GM12878 (cell line): ENCODE data around the gene CNTN4. TPM values are rescaled to one million over a fixed set of nuclear protein-coding genes. Genes with fewer than 3 reads are reported as not detected.

Source experiments
- ATAC-seq: fragments of 200-7000 bp; cut with Tn5 transposase; 3 replicates; pipeline ENCODE4 v1.9.1; 2020; ENCODE audit warnings: mild to moderate bottlenecking, moderate library complexity
- BruUV-seq: library from RNA; stranded (reverse); fragments of 400-500 nt; replicated peaks from 2 replicates; lab custom pipeline; 2021; lab: Mats Ljungman, UMichigan
- CTCF ChIA-PET: fragments of 300-600 bp; sonication (Branson Sonifier 250); formaldehyde crosslinking; extraction: SDS; loops from one replicate; lab custom pipeline; 2021; ENCODE audit warnings: inconsistent platforms; lab: Yijun Ruan, JAX
- POLR2A ChIA-PET: fragments of 350-600 bp; formaldehyde crosslinking; extraction: SDS; loops from one replicate; lab custom pipeline; 2021; ENCODE audit warnings: inconsistent platforms; lab: Charles Lee
- RAD21 ChIA-PET: fragments of 300-600 bp; sonication (Branson Sonifier 250); formaldehyde crosslinking; loops from one replicate; lab custom pipeline; 2023; ENCODE audit warnings: antibody characterized with exemption; ENCODE audit not compliant: unreplicated experiment; lab: Charles Lee
- SMC1A ChIA-PET: fragments of 300-600 bp; sonication (Branson Sonifier 250); formaldehyde crosslinking; loops from one replicate; lab custom pipeline; 2023; ENCODE audit not compliant: unreplicated experiment, uncharacterized antibody; lab: Charles Lee
- DNase-seq: peaks from one replicate; pipeline ENCODE4 v3.0.0-alpha.2; 2011; ENCODE audit warnings: low read depth, low spot score
- FAIRE-seq: peaks from 3 replicates; lab custom pipeline; 2011; peaks lifted over from hg19 to GRCh38; lab: Jason Lieb, UNC
- H2AFZ ChIP-seq: 2 replicates; pipeline ENCODE4 v1.6.0; 2011; ENCODE audit warnings: low read depth, low read length, control low read depth; ENCODE audit not compliant: control insufficient read depth
- H3K27ac ChIP-seq: 2 replicates; pipeline ENCODE4 v1.5.1; 2011; ENCODE audit warnings: control low read depth; ENCODE audit not compliant: control insufficient read depth, insufficient read depth
- H3K27me3 ChIP-seq, 2 experiments: replicated peaks in 1 of 2; 2 replicates each; pipeline versions ENCODE4 v1.6.0 to v1.6.1; 2011; ENCODE audit warnings: low read length in 1 of 2; ENCODE audit not compliant: control insufficient read depth in 2 of 2, insufficient read depth in 2 of 2
- H3K36me3 ChIP-seq, 2 experiments: 2 replicates each; pipeline ENCODE4 v1.5.1; 2011; ENCODE audit warnings: low read length in 1 of 2; ENCODE audit not compliant: control insufficient read depth in 2 of 2, insufficient read depth in 2 of 2
- H3K4me1 ChIP-seq: 2 replicates; pipeline ENCODE4 v1.6.1; 2011; ENCODE audit warnings: mild to moderate bottlenecking, low read length, moderate library complexity, mixed read lengths; ENCODE audit not compliant: control insufficient read depth, insufficient read depth
- H3K4me2 ChIP-seq: 2 replicates; pipeline ENCODE4 v1.6.0; 2011; ENCODE audit warnings: control low read depth; ENCODE audit not compliant: control insufficient read depth, insufficient read depth
- H3K4me3 ChIP-seq: fragments of 200-600 bp; sonication (generic); 2 replicates; pipeline ENCODE4 v1.5.1; 2016
- H3K79me2 ChIP-seq: 2 replicates; pipeline ENCODE4 v1.6.0; 2011; ENCODE audit warnings: low read length; ENCODE audit not compliant: control insufficient read depth, insufficient read depth
- H3K9ac ChIP-seq: 2 replicates; pipeline ENCODE4 v1.8.0; 2011; ENCODE audit warnings: low read length, control low read depth, mixed read lengths; ENCODE audit not compliant: control insufficient read depth, insufficient read depth
- H3K9me3 ChIP-seq: replicated peaks from 3 replicates; pipeline ENCODE4 v1.5.1; 2011; ENCODE audit warnings: mild to moderate bottlenecking, low read length; ENCODE audit not compliant: control insufficient read depth, insufficient read depth
- H4K20me1 ChIP-seq: 2 replicates; pipeline ENCODE4 v1.6.0; 2011; ENCODE audit not compliant: control insufficient read depth, insufficient read depth
- BCL11A ChIP-seq: IDR thresholded peaks from 2 replicates; pipeline ENCODE4 v1.6.1; 2011; ENCODE audit warnings: low read depth, low read length
- CBX5 ChIP-seq: sonication (generic); IDR thresholded peaks from 2 replicates; pipeline ENCODE4 v1.6.1; 2016; ENCODE audit warnings: low read depth, moderate library complexity, mild to moderate bottlenecking, inconsistent platforms
- CEBPZ ChIP-seq: fragments of 150-350 bp; IDR thresholded peaks from 2 replicates; pipeline ENCODE4 v1.6.1; 2016; ENCODE audit warnings: low read depth, low read length
- DPF2 ChIP-seq: fragments of 450-650 bp; IDR thresholded peaks from 2 replicates; pipeline ENCODE4 v1.6.1; 2017; ENCODE audit warnings: mild to moderate bottlenecking
- EED ChIP-seq: sonication (generic); IDR thresholded peaks from 2 replicates; pipeline ENCODE4 v1.6.1; 2016; ENCODE audit warnings: antibody characterized with exemption, low read depth
- LARP7 ChIP-seq: fragments of 450-650 bp; IDR thresholded peaks from 2 replicates; pipeline ENCODE4 v1.6.1; 2017; ENCODE audit warnings: mild to moderate bottlenecking
- POLR2A ChIP-seq: IDR thresholded peaks from 2 replicates; pipeline ENCODE4 v1.6.1; 2011; ENCODE audit warnings: low read depth, mild to moderate bottlenecking, low read length
- PRDM15 ChIP-seq: fragments of 450-650 bp; formaldehyde crosslinking; IDR thresholded peaks from 2 replicates; pipeline ENCODE4 v1.4.0; 2020; ENCODE audit warnings: mild to moderate bottlenecking, moderate library complexity
- RB1 ChIP-seq: fragments of 450-650 bp; formaldehyde crosslinking; IDR thresholded peaks from 2 replicates; pipeline ENCODE4 v1.6.1; 2017; ENCODE audit warnings: mild to moderate bottlenecking, borderline replicate concordance
- RBBP5 ChIP-seq: fragments of 200-600 bp; sonication (generic); conservative IDR thresholded peaks from 2 replicates; pipeline ENCODE4 v1.6.1; 2016
- RCOR1 ChIP-seq: conservative IDR thresholded peaks from 2 replicates; pipeline ENCODE4 v1.6.1; 2012; ENCODE audit warnings: low read depth, low read length, improper control_type of control experiment
- WGBS: methylation state at CpG from one replicate; pipeline ENCODE4 v1.1.6; 2016; ENCODE audit warnings: low lambda C conversion rate; ENCODE audit not compliant: insufficient replicate concordance, insufficient coverage; ENCODE audit errors: missing lambda C conversion rate; 5-methylcytosine and 5-hydroxymethylcytosine counted together
- in situ Hi-C: fragments of 300-500 bp; cut with MboI; formaldehyde crosslinking; loops from 9 replicates; pipeline ENCODE4 v1.14.3; 2018; ENCODE audit warnings: mixed read lengths
- intact Hi-C: fragments of 100-400 bp; cut with micrococcal nuclease; formaldehyde crosslinking; loops from one replicate; pipeline ENCODE4 v1.14.2; 2022; ENCODE audit not compliant: unreplicated experiment
- polyA plus RNA-seq, 11 experiments: library from polyadenylated mRNA; depleted of rRNA in 4 of 11; unstranded in 6 of 11; stranded (reverse) in 5 of 11; fragments of >200 nt; fragmentation: Nextera tagmentation in 4 of 11; fragmentation: Illumina TruSeq in 1 of 11; extraction: Ambion mirVana in 4 of 11; extraction: Trizol in 1 of 11; gene quantifications; 1 replicate in 1 of 11; 2 replicates in 10 of 11; pipeline versions ENCODE4 v1.2.1 to v1.2.3, GENCODE V29; 2011 to 2016; ENCODE audit warnings: inconsistent platforms in 2 of 11, missing spikeins in 2 of 11, low read depth in 1 of 11
- total RNA-seq, 4 experiments: library from RNA; depleted of rRNA in 3 of 4; stranded (reverse); fragments of >200 nt in 3 of 4; fragmentation: Illumina TruSeq in 1 of 4; extraction: Trizol in 1 of 4; gene quantifications; 2 replicates each; pipeline versions ENCODE4 v1.2.1 to v1.2.3, GENCODE V29; 2013 to 2021

Gene CNTN4
- total and polyA plus RNA-seq, 10 of the 15 experiments (the other 5 are each of a cell fraction or from before 2014, with no cell fraction given), result 0.05 to 0.43 (median 0.15) TPM; not detected in 1

GRCh38 chr3:2921452-2921851 lies 822.8 kb downstream of the CNTN4 start:
- Histone ChIP-seq H3K4me2 (no peak overlapping the region), H3K4me1 (peaks cover 5% of the 10 kb centered on the region; the same call in 1 of the 2 replicates), H2AFZ (no peak overlapping the region), H3K4me3 (no peak overlapping the region), H4K20me1 (no peaks in the 10 kb centered on the region), H3K79me2 (no peaks in the 10 kb centered on the region), H3K9me3 (no peaks in the 10 kb centered on the region), H3K27ac (no peak overlapping the region), H3K9ac (no peak overlapping the region), H3K36me3 (no peaks in the 10 kb centered on the region), H3K27me3 (no peaks in the 10 kb centered on the region; a peak in 1 of 4 replicates)
- no TSS peak for BruUV-seq
- DNase-seq (no peak), FAIRE-seq (no peak), ATAC-seq (no peak)
- CTCF ChIA-PET, result interaction anchor here (0.9 to 2.1 kb wide), 15 partner anchors 9 to 1646 kb away, joined by 3 to 11 read pairs (median 4); no protein-coding TSS in a partner anchor
- SMC1A ChIA-PET, result interaction anchor here (0.9 to 1.4 kb wide), 5 partner anchors 17 to 231 kb away, joined by 3 to 4 read pairs (median 3); no protein-coding TSS in a partner anchor
- POLR2A ChIA-PET, result no interaction called here
- RAD21 ChIA-PET, result interaction anchor here (0.9 to 2.0 kb wide), 6 partner anchors 9 to 1646 kb away, joined by 3 to 6 read pairs (median 4); no protein-coding TSS in a partner anchor
- in situ Hi-C loops (no loop called here), intact Hi-C loops (loop anchor here (2.0 to 5.0 kb wide), 2 partner anchors 249 to 659 kb away; no protein-coding TSS in a partner anchor)
- 94% methylated on average over 1 of the region's 1 CpG for WGBS
- TF ChIP-seq EED, result no peak
- no peak for TF ChIP-seq DPF2
- TF ChIP-seq PRDM15 (CRISPR knock-in tag), result no peak
- TF ChIP-seq CEBPZ, result no peak
- TF ChIP-seq CBX5, result no peak
- no peak for TF ChIP-seq LARP7
- TF ChIP-seq RB1, result no peak
- TF ChIP-seq POLR2A, result no peak
- no peak for TF ChIP-seq RCOR1
- TF ChIP-seq RBBP5, result no peak
- TF ChIP-seq BCL11A, result no peak
